PC-3 (cell line): ENCODE results near the gene RASL10A. TPM values are rescaled to one million over a fixed set of nuclear protein-coding genes. Genes with fewer than 3 reads are reported as not detected.

Experiments used
- ATAC-seq: fragments of 200-7000 bp; cut with Tn5 transposase; 2 replicates; pipeline ENCODE4 v1.9.1; 2020; ENCODE audit warnings: mild to moderate bottlenecking, moderate library complexity
- BruUV-seq: library from RNA; stranded (reverse); fragments of 400-500 nt; replicated peaks from 2 replicates; lab custom pipeline; 2021; lab: Mats Ljungman, UMichigan
- CTCF ChIA-PET: fragments of 300-600 bp; sonication (Branson Sonifier 250); formaldehyde crosslinking; loops from one replicate; lab custom pipeline; 2022; ENCODE audit warnings: antibody characterized with exemption; lab: Charles Lee
- POLR2A ChIA-PET: fragments of 300-600 bp; sonication (Branson Sonifier 250); formaldehyde crosslinking; loops from one replicate; lab custom pipeline; 2022; ENCODE audit warnings: antibody characterized with exemption; ENCODE audit not compliant: unreplicated experiment; lab: Charles Lee
- DNase-seq: peaks from one replicate; pipeline ENCODE4 v3.0.0-alpha.2; 2015
- H2AFZ ChIP-seq: fragments of 300-600 bp; sonication (generic); 2 replicates; pipeline ENCODE4 v1.6.0; 2016; ENCODE audit warnings: antibody characterized with exemption, low read length
- H3F3A ChIP-seq: fragments of 300-600 bp; sonication (generic); one replicate; pipeline ENCODE4 v1.6.0; 2017; ENCODE audit warnings: antibody characterized with exemption, low read length, control low read depth, mild to moderate bottlenecking; ENCODE audit not compliant: unreplicated experiment
- H3K27ac ChIP-seq: fragments of 300-600 bp; sonication (generic); 2 replicates; pipeline ENCODE4 v1.5.1; 2016; ENCODE audit warnings: mild to moderate bottlenecking, low read length
- H3K27me3 ChIP-seq: fragments of 300-600 bp; sonication (generic); 2 replicates; pipeline ENCODE4 v1.6.1; 2016; ENCODE audit warnings: low read length, mixed read lengths
- H3K36me3 ChIP-seq: fragments of 300-600 bp; sonication (generic); 2 replicates; pipeline ENCODE4 v1.6.1; 2016; ENCODE audit warnings: low read depth, mixed run types, low read length, mixed read lengths
- H3K4me1 ChIP-seq: fragments of 300-600 bp; sonication (generic); 2 replicates; pipeline ENCODE4 v1.5.1; 2016; ENCODE audit warnings: low read length; ENCODE audit not compliant: insufficient read depth
- H3K4me2 ChIP-seq: fragments of 300-600 bp; sonication (generic); 2 replicates; pipeline ENCODE4 v1.6.0; 2016; ENCODE audit warnings: low read length
- H3K4me3 ChIP-seq: fragments of 300-600 bp; sonication (generic); 2 replicates; pipeline ENCODE4 v1.5.1; 2016; ENCODE audit warnings: mild to moderate bottlenecking, low read length, mixed read lengths
- H3K79me2 ChIP-seq: fragments of 300-600 bp; sonication (generic); 2 replicates; pipeline ENCODE4 v1.6.1; 2017; ENCODE audit warnings: low read length, mixed read lengths
- H3K9ac ChIP-seq: fragments of 300-600 bp; sonication (generic); 2 replicates; pipeline ENCODE4 v1.6.0; 2016; ENCODE audit warnings: mild to moderate bottlenecking, low read length
- H3K9me2 ChIP-seq: fragments of 300-600 bp; sonication (generic); replicated peaks from 2 replicates; pipeline ENCODE4 v1.6.1; 2016; ENCODE audit warnings: mixed run types, low read length, mixed read lengths
- H3K9me3 ChIP-seq: fragments of 300-600 bp; sonication (generic); 2 replicates; pipeline ENCODE4 v1.6.1; 2016; ENCODE audit warnings: low read length, mixed read lengths
- H4K20me1 ChIP-seq: fragments of 300-600 bp; sonication (generic); 2 replicates; pipeline ENCODE4 v1.6.1; 2016; ENCODE audit warnings: low read length, mixed read lengths
- CTCF ChIP-seq: fragments of 300-600 bp; sonication (generic); conservative IDR thresholded peaks from 2 replicates; pipeline ENCODE4 v1.5.1; 2017; ENCODE audit warnings: antibody characterized with exemption, low read depth, mild to moderate bottlenecking, low read length
- EZH2 ChIP-seq: fragments of 300-600 bp; sonication (generic); IDR thresholded peaks from one replicate; pipeline ENCODE4 v1.6.1; 2017; ENCODE audit warnings: antibody characterized with exemption, mild to moderate bottlenecking, low read length; ENCODE audit not compliant: unreplicated experiment
- EZH2phosphoT487 ChIP-seq: fragments of 300-600 bp; sonication (generic); IDR thresholded peaks from 2 replicates; pipeline ENCODE4 v1.6.1; 2018; ENCODE audit warnings: mild to moderate bottlenecking, antibody characterized with exemption, low read length, borderline replicate concordance
- intact Hi-C: fragments of 100-400 bp; cut with micrococcal nuclease; formaldehyde crosslinking; loops from 2 replicates; pipeline ENCODE4 v1.9.0; 2023
- total RNA-seq: library from RNA; depleted of rRNA; stranded (reverse); fragments of >200 nt; gene quantifications from 2 replicates; pipeline ENCODE4 v1.2.3, GENCODE V29; 2014

RASL10A gene
- total RNA-seq, 1 experiment from 2014 or later = not detected

GRCh38 chr22:29308148-29308790 lies 7.2 kb downstream of the RASL10A start:
- Histone ChIP-seq H3K9ac (peak overlapping the region; percentile 89), H3F3A (no peaks in the 10 kb centered on the region), H3K4me3 (peak overlapping the region; percentile 79), H3K79me2 (peaks cover 32% of the 10 kb centered on the region), H3K4me2 (peak overlapping the region; percentile 89), H4K20me1 (no peaks in the 10 kb centered on the region), H3K4me1 (peaks cover 37% of the 10 kb centered on the region), H3K36me3 (no peaks in the 10 kb centered on the region), H2AFZ (0 out of 2 replicates have a peak overlapping the region, but pooled peaks have one; percentile 29), H3K9me2 (no peaks in the 10 kb centered on the region), H3K9me3 (no peaks in the 10 kb centered on the region), H3K27me3 (no peaks in the 10 kb centered on the region), H3K27ac (peak overlapping the region; percentile 97)
- POLR2A ChIA-PET = no interaction called here
- BruUV-seq = no TSS peak
- peak; percentile 2; the same call in 1 of the 2 replicates for ATAC-seq
- intact Hi-C loops = loop anchor here (5.0 kb wide), 1 partner anchor 39 kb away; no protein-coding TSS in a partner anchor
- DNase-seq = no peak
- TF ChIP-seq CTCF (no peak), EZH2 (no peak), EZH2phosphoT487 (no peak)
- CTCF ChIA-PET = no interaction called here

- 0 out of 2 replicates have a peak overlapping the region, but pooled peaks have one; percentile 29 for H2AFZ ChIP-seq
- H3F3A ChIP-seq = no peaks in the 10 kb centered on the region
- ChIA-PET CTCF (no interaction called here), POLR2A (no interaction called here)
- BruUV-seq = TSS peak; percentile 22
- H3K36me3 ChIP-seq = no peaks in the 10 kb centered on the region
- intact Hi-C loops = loop anchor here (2.0 to 5.0 kb wide), 2 partner anchors 39 to 40 kb away; partner anchors contain the start of gene EWSR1
- no peak for TF ChIP-seq CTCF
- no peak for TF ChIP-seq EZH2
- TF ChIP-seq EZH2phosphoT487 = no peak
- H3K27ac ChIP-seq = peak overlapping the region; percentile 97
- ATAC-seq = no peak
- H3K9me3 ChIP-seq = no peaks in the 10 kb centered on the region
- H3K9me2 ChIP-seq = no peaks in the 10 kb centered on the region
- peaks cover 32% of the 10 kb centered on the region for H3K79me2 ChIP-seq
- DNase-seq = peak; percentile 18
- H4K20me1 ChIP-seq = no peaks in the 10 kb centered on the region
- peaks cover 37% of the 10 kb centered on the region for H3K4me1 ChIP-seq
- peak overlapping the region; percentile 89 for H3K9ac ChIP-seq
- H3K27me3 ChIP-seq = no peaks in the 10 kb centered on the region
- H3K4me3 ChIP-seq = peak overlapping the region; percentile 79
- H3K4me2 ChIP-seq = peak overlapping the region; percentile 89
Observed at GRCh38 chr22:29307596-29308147, 7.8 kb downstream of the RASL10A start.
